IPS DF 6.9 (cell line): ENCODE results near the gene UCP3.

Experiments used
- DNase-seq: peaks from one replicate; pipeline ENCODE4 v3.0.0-alpha.2; 2013; ENCODE audit warnings: low read depth, low spot score
- H3K27ac ChIP-seq: one replicate; pipeline ENCODE4 v1.5.1; 2013; ENCODE audit warnings: low read length, control low read depth
- H3K27me3 ChIP-seq: 2 replicates; pipeline ENCODE4 v1.6.1; 2013; ENCODE audit warnings: mild to moderate bottlenecking, low read length; ENCODE audit not compliant: control insufficient read depth, insufficient read depth
- H3K36me3 ChIP-seq: 2 replicates; pipeline ENCODE4 v1.6.1; 2013; ENCODE audit warnings: low read length; ENCODE audit not compliant: control insufficient read depth, insufficient read depth
- H3K4me1 ChIP-seq: 2 replicates; pipeline ENCODE4 v1.6.1; 2013; ENCODE audit warnings: low read length; ENCODE audit not compliant: control insufficient read depth, insufficient read depth
- H3K4me3 ChIP-seq: 2 replicates; pipeline ENCODE4 v1.5.1; 2013; ENCODE audit warnings: mild to moderate bottlenecking, low read length
- H3K9me3 ChIP-seq: 2 replicates; pipeline ENCODE4 v1.6.1; 2013; ENCODE audit warnings: low read length, inconsistent platforms; ENCODE audit not compliant: control insufficient read depth, insufficient read depth
- WGBS: extraction: QIAGEN DNeasy Blood & Tissue Kit; methylation state at CpG from one replicate; pipeline ENCODE4 v1.1.7; 2013; ENCODE audit warnings: mixed read lengths, missing lambda C conversion rate; ENCODE audit not compliant: insufficient read length, insufficient coverage; 5-methylcytosine and 5-hydroxymethylcytosine counted together

Gene UCP3, protein sequence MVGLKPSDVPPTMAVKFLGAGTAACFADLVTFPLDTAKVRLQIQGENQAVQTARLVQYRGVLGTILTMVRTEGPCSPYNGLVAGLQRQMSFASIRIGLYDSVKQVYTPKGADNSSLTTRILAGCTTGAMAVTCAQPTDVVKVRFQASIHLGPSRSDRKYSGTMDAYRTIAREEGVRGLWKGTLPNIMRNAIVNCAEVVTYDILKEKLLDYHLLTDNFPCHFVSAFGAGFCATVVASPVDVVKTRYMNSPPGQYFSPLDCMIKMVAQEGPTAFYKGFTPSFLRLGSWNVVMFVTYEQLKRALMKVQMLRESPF

DNA sequence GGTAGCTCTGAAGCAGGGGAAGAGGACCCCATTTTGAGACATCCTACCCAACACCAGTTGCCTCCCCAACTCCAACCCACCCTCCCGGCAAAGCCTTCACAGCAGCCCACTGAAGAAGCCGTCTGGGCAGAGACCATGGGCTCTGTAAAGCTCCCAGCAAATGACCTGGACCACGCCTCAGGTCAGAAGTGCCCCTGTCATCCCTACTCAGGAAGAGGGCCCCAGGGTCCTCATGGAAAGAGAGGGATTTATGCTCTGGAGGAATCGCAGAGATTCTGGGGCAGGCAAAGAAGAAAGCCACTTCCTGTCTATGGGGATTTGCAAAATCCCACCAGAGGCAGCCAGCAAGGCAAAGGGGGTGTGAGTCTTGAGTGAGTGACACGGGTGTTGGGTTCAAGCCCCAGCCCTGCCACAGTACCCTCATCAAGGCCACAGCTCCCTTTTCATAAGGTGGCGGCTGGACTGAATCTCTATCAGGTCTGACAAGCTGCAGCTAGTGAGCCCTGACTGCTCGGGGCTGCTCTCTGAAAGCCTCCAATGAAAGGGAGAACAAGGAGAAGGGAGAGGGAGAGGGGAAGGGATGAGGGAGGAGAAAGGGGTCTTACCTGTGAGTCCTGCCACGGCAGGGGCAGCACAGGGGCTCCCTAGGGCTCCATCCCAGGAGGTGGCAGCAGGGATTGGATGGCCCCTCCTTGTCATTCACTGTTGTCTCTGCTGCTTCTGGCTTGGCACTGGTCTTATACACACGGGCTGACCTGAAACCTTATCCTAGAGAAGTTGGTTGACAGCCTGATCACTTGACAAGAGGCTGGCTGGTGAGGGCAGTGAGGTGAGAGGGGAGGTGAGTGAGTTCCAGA is at the start of gene UCP3:
UCP3 (minus strand) TSS at position 713 of the 857 bp plus-strand sequence. CDS start 2,043 bp downstream, outside the sequence.
- no peak for DNase-seq
- no peak within 1 kb of the TSS for H3K4me3 ChIP-seq
- H3K27me3 ChIP-seq = no peaks in the 10 kb centered on the region
- no peak within 1 kb of the TSS for H3K27ac ChIP-seq
- H3K4me1 ChIP-seq = peaks cover 2% of the 10 kb centered on the region; the same call in 1 of the 2 replicates
- no CpG with 5 or more reads among the region's 9 CpGs for whole genome bisulfite sequencing
- H3K9me3 ChIP-seq = no peaks in the 10 kb centered on the region
- no peaks in the 10 kb centered on the region for H3K36me3 ChIP-seq

DNA sequence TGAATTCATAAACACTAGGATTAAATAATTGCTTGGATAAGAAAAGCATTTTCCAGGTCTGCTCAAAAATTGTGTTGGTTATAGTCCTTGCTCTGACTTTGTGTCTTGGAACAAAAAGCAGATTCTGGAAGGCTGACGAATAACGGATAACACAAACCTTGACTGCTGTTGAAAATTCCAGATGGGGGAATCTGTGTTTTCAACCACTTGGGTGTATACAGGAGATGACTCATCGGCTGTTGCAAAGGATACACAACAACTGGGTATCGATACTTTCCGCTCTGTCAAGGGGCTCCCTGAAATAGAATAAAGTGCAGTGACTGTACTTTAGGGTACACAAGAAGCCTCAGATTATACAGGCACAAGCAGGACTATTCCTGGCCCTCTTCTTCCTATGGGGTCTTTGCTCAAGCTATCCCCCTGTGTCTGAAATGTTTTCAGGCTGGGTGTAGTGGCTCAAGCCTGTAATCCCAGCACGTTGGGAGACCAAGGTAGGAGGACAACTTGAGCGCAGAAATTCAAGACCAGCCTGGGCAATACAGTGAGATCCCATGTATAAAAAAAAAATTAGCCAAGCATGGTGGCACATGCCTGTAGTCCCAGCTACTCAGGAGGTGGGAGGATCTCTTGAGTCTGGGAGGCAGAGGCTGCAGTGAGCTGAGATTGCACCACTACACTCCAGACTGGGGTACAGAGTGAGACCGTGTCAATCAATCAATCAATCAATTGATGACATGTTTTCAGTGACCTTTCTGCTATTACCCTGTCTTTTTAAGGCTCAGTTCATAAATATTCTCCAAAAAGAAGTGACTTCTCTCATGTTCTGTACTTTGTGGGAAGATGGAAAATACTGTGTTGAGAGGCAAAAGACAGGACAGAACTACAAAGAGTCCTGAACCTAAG is 48.6 kb upstream of the UCP3 start:
- Histone ChIP-seq H3K4me3 (no peak overlapping the region), H3K4me1 (no peaks in the 10 kb centered on the region), H3K36me3 (no peaks in the 10 kb centered on the region), H3K27ac (no peak overlapping the region), H3K27me3 (no peaks in the 10 kb centered on the region), H3K9me3 (no peaks in the 10 kb centered on the region)
- DNase-seq = no peak
- WGBS = no CpG with 5 or more reads among the region's 8 CpGs

DNA sequence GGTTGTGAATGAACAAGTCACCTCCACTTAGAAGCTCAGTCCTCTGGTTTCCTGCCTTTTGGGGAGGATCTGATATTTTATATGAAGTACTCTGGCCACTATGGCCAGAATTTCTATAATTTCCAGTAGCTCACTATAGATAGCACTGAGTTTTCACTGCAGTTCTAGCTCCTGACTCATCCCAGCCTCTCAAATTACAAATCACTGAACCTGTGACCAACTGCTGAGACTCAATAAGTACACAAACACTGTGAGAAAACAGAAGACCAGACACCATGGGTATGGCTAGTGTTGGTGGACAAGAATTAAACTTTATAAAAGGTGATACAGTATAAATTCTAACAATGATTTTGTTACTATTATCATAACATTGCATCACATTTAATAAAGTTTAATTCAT is 47.1 kb upstream of the UCP3 start:
- H3K36me3 ChIP-seq = no peaks in the 10 kb centered on the region
- H3K27me3 ChIP-seq = no peaks in the 10 kb centered on the region
- no peaks in the 10 kb centered on the region for H3K9me3 ChIP-seq
- no peak overlapping the region for H3K4me3 ChIP-seq
- no peak for DNase-seq
- H3K27ac ChIP-seq = no peak overlapping the region
- no peaks in the 10 kb centered on the region for H3K4me1 ChIP-seq

DNA sequence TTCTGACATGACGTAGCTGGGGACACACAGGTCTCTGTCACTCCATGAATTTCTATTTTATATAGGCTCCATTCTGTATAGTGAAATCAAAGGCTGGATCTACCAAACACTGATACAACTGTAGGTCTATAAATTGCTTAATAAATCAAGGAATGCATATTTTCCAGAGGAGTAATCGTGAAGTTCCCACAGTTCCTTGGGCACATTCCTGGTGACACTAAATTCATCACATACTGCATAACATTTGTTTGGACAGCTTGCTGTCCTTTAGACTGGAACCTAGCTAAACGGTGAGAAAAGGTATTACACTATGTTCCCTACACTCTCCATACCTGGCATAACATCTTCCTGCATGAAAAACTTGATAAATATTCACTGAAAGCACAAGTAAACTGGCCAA is 41.6 kb upstream of the UCP3 start:
- Histone ChIP-seq H3K4me1 (no peaks in the 10 kb centered on the region), H3K9me3 (no peaks in the 10 kb centered on the region), H3K4me3 (no peak overlapping the region), H3K36me3 (no peaks in the 10 kb centered on the region), H3K27me3 (no peaks in the 10 kb centered on the region), H3K27ac (no peak overlapping the region)
- no peak for DNase-seq
- WGBS = no CpG with 5 or more reads among the region's 3 CpGs

DNA sequence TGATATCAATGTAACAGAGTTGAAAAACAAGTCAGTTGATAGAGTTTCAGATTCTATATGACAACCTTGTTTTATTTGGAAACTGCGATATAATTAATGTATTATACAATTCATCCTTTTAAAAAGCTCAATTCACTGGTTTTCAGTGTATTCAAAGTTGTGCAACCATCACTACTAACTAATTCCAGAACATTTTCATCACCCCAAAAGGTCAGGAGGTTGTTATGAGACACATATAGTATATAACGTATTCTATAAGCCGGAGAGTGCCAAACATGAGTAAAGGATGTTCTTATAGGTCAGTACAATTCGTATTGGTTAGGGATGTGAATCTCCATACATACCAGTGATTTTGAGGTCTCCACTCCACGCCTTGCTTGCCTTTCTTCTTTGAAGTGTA is 40.1 kb upstream of the UCP3 start:
- WGBS = no CpG with 5 or more reads among the region's 5 CpGs
- Histone ChIP-seq H3K4me1 (no peaks in the 10 kb centered on the region), H3K27ac (no peak overlapping the region), H3K4me3 (no peak overlapping the region), H3K36me3 (no peaks in the 10 kb centered on the region), H3K9me3 (no peaks in the 10 kb centered on the region), H3K27me3 (no peaks in the 10 kb centered on the region)
- no peak for DNase-seq

DNA sequence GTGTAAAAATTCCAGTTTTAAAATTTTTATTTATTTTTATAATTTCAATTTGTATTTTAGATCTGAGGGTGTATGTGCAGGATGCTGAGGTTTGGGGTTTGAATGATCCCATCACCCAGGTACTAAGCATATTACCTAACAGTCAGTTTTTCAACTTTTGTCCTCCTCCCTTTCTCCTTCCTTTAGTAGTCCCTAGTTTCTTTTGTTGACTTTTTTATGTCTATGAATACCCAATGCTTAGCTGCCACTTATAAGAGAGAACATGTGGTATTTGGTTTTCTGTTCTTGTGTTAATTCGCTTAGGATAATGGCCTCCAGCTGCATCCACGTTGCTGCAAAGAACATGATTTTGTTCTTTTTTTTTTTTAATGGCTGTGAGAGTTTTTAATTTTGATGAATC is 35.7 kb upstream of the UCP3 start:
- no peak overlapping the region for H3K27ac ChIP-seq
- H3K36me3 ChIP-seq = no peaks in the 10 kb centered on the region
- H3K4me1 ChIP-seq = no peaks in the 10 kb centered on the region
- no peaks in the 10 kb centered on the region for H3K9me3 ChIP-seq
- no peak overlapping the region for H3K4me3 ChIP-seq
- WGBS = no CpG with 5 or more reads among the region's 2 CpGs
- no peaks in the 10 kb centered on the region for H3K27me3 ChIP-seq
- no peak for DNase-seq

DNA sequence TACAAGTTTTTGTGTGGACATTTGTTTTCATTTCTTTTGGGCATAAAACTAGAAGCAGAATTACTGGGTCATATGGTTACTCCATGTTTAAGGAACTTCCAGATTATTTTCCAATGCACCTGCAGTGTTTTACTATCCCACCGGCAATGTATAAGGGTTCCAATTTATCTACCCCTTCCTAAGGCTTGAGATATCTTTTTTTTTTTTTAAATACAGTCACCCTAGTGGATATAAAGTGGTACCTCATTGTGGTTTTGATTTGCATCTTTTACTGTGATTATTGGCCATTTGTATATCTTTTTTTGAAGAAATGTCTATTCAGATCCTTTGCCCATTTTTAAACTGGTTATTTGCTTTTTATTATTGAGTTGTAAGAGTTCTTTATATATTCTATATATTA is 34.6 kb upstream of the UCP3 start:
- Histone ChIP-seq H3K27ac (no peak overlapping the region), H3K4me3 (no peak overlapping the region), H3K9me3 (no peaks in the 10 kb centered on the region), H3K4me1 (no peaks in the 10 kb centered on the region), H3K36me3 (no peaks in the 10 kb centered on the region), H3K27me3 (no peaks in the 10 kb centered on the region)
- no CpG with 5 or more reads among the region's 1 CpG for WGBS
- DNase-seq = no peak

DNA sequence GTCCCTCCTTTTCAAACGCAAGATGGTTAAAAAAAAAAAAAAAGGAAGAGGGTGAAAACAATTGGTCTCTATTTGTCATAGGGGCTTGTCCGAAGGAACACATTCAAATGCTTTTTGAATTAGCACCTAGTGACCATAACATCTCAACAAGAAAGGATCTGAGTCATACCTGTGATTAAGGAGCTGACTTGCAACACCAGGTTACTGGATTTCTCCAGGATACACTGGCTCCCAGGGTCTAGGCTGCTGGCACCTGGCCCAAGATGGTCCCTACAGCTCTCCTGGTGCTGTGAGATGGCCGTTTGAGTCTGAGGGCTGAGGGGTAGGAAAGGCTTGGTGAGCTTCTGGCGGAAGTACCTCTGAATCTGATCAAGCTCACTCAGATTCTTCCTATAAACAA is 28.4 kb upstream of the UCP3 start:
- H3K9me3 ChIP-seq = no peaks in the 10 kb centered on the region
- no peak overlapping the region for H3K27ac ChIP-seq
- H3K4me1 ChIP-seq = no peaks in the 10 kb centered on the region
- H3K36me3 ChIP-seq = 0 out of 2 replicates have a peak, but pooled peaks cover 3% of the 10 kb centered on the region
- H3K4me3 ChIP-seq = no peak overlapping the region
- DNase-seq = no peak
- no CpG with 5 or more reads among the region's 4 CpGs for WGBS
- H3K27me3 ChIP-seq = no peaks in the 10 kb centered on the region

DNA sequence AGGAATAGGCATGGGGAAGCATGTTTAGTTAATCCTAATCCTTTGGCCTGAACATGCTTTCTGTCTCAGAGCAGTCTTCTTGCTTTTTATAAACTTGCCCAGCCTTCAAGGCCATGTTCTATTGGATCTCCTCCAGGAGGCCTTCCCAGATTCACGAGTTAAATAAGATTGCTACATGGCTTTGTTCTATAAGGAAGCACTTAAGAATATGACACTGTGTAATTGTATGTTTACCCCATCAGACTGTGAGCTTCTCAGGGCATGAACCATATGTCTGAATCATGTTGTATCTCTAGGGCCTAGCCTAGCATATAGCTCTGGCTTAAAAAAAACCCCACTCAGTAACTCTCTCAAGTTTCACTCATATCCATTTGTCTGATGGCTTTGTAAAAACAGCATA is 26.4 kb upstream of the UCP3 start:
- DNase-seq = no peak
- no peak overlapping the region for H3K4me3 ChIP-seq
- no CpG with 5 or more reads among the region's 1 CpG for WGBS

DNA sequence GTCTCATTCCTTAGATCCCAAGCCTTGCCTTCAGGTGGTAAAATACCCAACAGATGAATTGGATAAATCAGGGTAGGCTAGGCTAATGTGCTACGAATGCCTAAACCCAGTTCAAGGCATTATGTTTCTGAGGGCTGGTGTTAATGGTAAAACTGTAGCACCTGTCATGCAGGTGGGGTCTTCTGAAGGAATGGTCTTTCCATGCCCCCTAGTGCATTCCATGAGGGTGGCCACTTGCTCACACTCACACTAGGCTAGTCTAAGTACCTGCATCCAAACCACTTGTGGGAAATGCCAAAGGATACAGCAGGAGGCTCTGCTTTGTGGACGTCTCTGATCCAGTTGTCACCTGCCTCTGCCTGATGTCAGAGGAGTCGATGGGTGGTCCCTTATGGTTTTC is 24.2 kb upstream of the UCP3 start:
- Histone ChIP-seq H3K27me3 (no peaks in the 10 kb centered on the region), H3K4me3 (no peak overlapping the region), H3K4me1 (no peaks in the 10 kb centered on the region), H3K36me3 (0 out of 2 replicates have a peak, but pooled peaks cover 3% of the 10 kb centered on the region), H3K9me3 (no peaks in the 10 kb centered on the region), H3K27ac (no peak overlapping the region)
- no peak for DNase-seq
- WGBS = no CpG with 5 or more reads among the region's 3 CpGs

More for the DNA sequence above, 26.4 kb upstream of the UCP3 start:
- no peaks in the 10 kb centered on the region for H3K9me3 ChIP-seq
- 0 out of 2 replicates have a peak, but pooled peaks cover 3% of the 10 kb centered on the region for H3K36me3 ChIP-seq
- H3K27ac ChIP-seq = no peak overlapping the region
- no peaks in the 10 kb centered on the region for H3K27me3 ChIP-seq
- H3K4me1 ChIP-seq = no peaks in the 10 kb centered on the region
